K562 (cell line): ENCODE results near the gene TGFBR2. TPM values are rescaled to one million over a fixed set of nuclear protein-coding genes. Genes with fewer than 3 reads are reported as not detected.

Source experiments
- ATAC-seq: fragments of 200-7000 bp; cut with Tn5 transposase; 3 replicates; pipeline ENCODE4 v1.9.1; 2020; ENCODE audit warnings: moderate library complexity
- BruUV-seq: library from RNA; stranded (reverse); fragments of 400-500 nt; replicated peaks from 2 replicates; lab custom pipeline; 2021; lab: Mats Ljungman, UMichigan
- CTCF ChIA-PET: fragments of 300-600 bp; formaldehyde crosslinking; extraction: SDS; loops from one replicate; lab custom pipeline; 2021; ENCODE audit warnings: low intra/inter-chr PET ratio; lab: Yijun Ruan, JAX
- POLR2A ChIA-PET: fragments of 300-600, 350-650 bp; sonication (Branson Sonifier 250); formaldehyde crosslinking; extraction: SDS; loops from one replicate; lab custom pipeline; 2021; ENCODE audit warnings: antibody characterized with exemption, inconsistent platforms; lab: Yijun Ruan, JAX
- DNase-seq, 4 experiments: peaks; one replicate each; pipeline versions ENCODE4 v3.0.0 to v3.0.0-alpha.2; 2011 to 2018; ENCODE audit warnings: low spot score in 3 of 4, mixed read lengths in 3 of 4; ENCODE audit errors: extremely low read depth in 1 of 4
- FAIRE-seq: peaks from 2 replicates; lab custom pipeline; 2011; peaks lifted over from hg19 to GRCh38; lab: Jason Lieb, UNC
- H2AFZ ChIP-seq: 2 replicates; pipeline ENCODE4 v1.6.0; 2011; ENCODE audit warnings: low read depth, low read length, control low read depth, inconsistent platforms
- H3K27ac ChIP-seq: fragments of 200-600 bp; 3 replicates; pipeline ENCODE4 v1.8.0; 2011; ENCODE audit warnings: low read depth, mild to moderate bottlenecking, control low read depth, inconsistent platforms, low read length, moderate library complexity, mixed read lengths; ENCODE audit errors: extremely low read depth
- H3K27me3 ChIP-seq, 2 experiments: fragments of 300-600 bp in 1 of 2; 2 replicates in 1 of 2; 3 replicates in 1 of 2; pipeline versions ENCODE4 v1.6.0 to v1.8.0; 2011; ENCODE audit warnings: inconsistent platforms in 2 of 2, low read length in 2 of 2, mild to moderate bottlenecking in 1 of 2, mixed read lengths in 1 of 2, moderate library complexity in 1 of 2; ENCODE audit not compliant: control insufficient read depth in 2 of 2, insufficient read depth in 2 of 2
- H3K36me3 ChIP-seq: fragments of 300-600 bp; 3 replicates; pipeline ENCODE4 v1.8.0; 2011; ENCODE audit warnings: mild to moderate bottlenecking, low read length, inconsistent platforms; ENCODE audit not compliant: control insufficient read depth, insufficient read depth
- H3K4me1 ChIP-seq, 2 experiments: fragments of 200-600 bp in 1 of 2; replicated peaks in 1 of 2; 2 replicates in 1 of 2; 3 replicates in 1 of 2; pipeline versions ENCODE4 v1.5.1 to v1.8.0; 2011; ENCODE audit warnings: inconsistent platforms in 2 of 2, low read length in 2 of 2, mild to moderate bottlenecking in 1 of 2, mixed read lengths in 1 of 2, moderate library complexity in 1 of 2; ENCODE audit not compliant: control insufficient read depth in 2 of 2, insufficient read depth in 2 of 2
- H3K4me2 ChIP-seq: 2 replicates; pipeline ENCODE4 v1.6.1; 2011; ENCODE audit warnings: low read length, control low read depth, inconsistent platforms, mixed read lengths; ENCODE audit not compliant: insufficient read depth
- H3K4me3 ChIP-seq: fragments of 200-600 bp; sonication (generic), shearing (Covaris generic); 2 replicates; pipeline ENCODE4 v1.5.1; 2016; ENCODE audit warnings: control low read depth, inconsistent platforms
- H3K79me2 ChIP-seq: fragments of 200-600 bp; 3 replicates; pipeline ENCODE4 v1.8.0; 2011; ENCODE audit warnings: low read length, inconsistent platforms; ENCODE audit not compliant: control insufficient read depth, insufficient read depth
- H3K9ac ChIP-seq, 2 experiments: 2 replicates each; pipeline versions ENCODE4 v1.6.0 to v1.6.1; 2011; ENCODE audit warnings: low read depth in 2 of 2, low read length in 2 of 2, control low read depth in 1 of 2, inconsistent platforms in 1 of 2, mild to moderate bottlenecking in 1 of 2, mixed read lengths in 1 of 2; ENCODE audit not compliant: insufficient read depth in 1 of 2
- H3K9me1 ChIP-seq: one replicate; pipeline ENCODE4 v1.6.0; 2011; ENCODE audit warnings: inconsistent platforms, mild to moderate bottlenecking, low read length, moderate library complexity; ENCODE audit not compliant: control insufficient read depth, insufficient read depth
- H3K9me3 ChIP-seq: replicated peaks from 2 replicates; pipeline ENCODE4 v1.5.1; 2011; ENCODE audit warnings: low read depth, low read length, inconsistent platforms; ENCODE audit not compliant: control insufficient read depth, insufficient read depth
- H4K20me1 ChIP-seq: replicated peaks from 2 replicates; pipeline ENCODE4 v1.6.1; 2011; ENCODE audit warnings: low read length, inconsistent platforms, mixed read lengths; ENCODE audit not compliant: control insufficient read depth, insufficient read depth
- CC2D1A ChIP-seq: fragments of 450-650 bp; IDR thresholded peaks from 2 replicates; pipeline ENCODE4 v1.6.1; 2017; ENCODE audit warnings: mild to moderate bottlenecking
- DNMT1 ChIP-seq: fragments of 450-650 bp; IDR thresholded peaks from 2 replicates; pipeline ENCODE4 v1.6.1; 2016; ENCODE audit warnings: antibody characterized with exemption, mild to moderate bottlenecking
- ESRRB ChIP-seq: fragments of 250-450 bp; sonication (Bioruptor Pico); IDR thresholded peaks from 2 replicates; pipeline ENCODE4 v1.5.0; 2020; ENCODE audit warnings: mild to moderate bottlenecking, moderate library complexity, borderline replicate concordance
- IRF2 ChIP-seq: sonication (generic); formaldehyde crosslinking; IDR thresholded peaks from 2 replicates; pipeline ENCODE4 v1.8.1; 2022; ENCODE audit warnings: mild to moderate bottlenecking, missing genetic modification reagents
- PHF8 ChIP-seq: fragments of 200-600 bp; sonication (generic); IDR thresholded peaks from 2 replicates; pipeline ENCODE4 v1.6.1; 2012; ENCODE audit warnings: mixed run types, mild to moderate bottlenecking, inconsistent platforms, low read length, moderate library complexity, borderline replicate concordance
- RAD21 ChIP-seq, 2 experiments: fragments of 250-450 bp in 1 of 2; fragments of 450-650 bp in 1 of 2; sonication (Bioruptor Pico) in 1 of 2; formaldehyde crosslinking in 1 of 2; IDR thresholded peaks in 1 of 2; conservative IDR thresholded peaks in 1 of 2; 2 replicates each; pipeline versions ENCODE4 v1.4.0 to v1.8.0; 2020 to 2022; ENCODE audit warnings: mild to moderate bottlenecking in 2 of 2, moderate library complexity in 1 of 2
- SPI1 ChIP-seq: IDR thresholded peaks from 2 replicates; pipeline ENCODE4 v1.6.1; 2011; ENCODE audit warnings: low read depth, low read length, control low read depth, borderline replicate concordance
- TBP ChIP-seq: optimal IDR thresholded peaks from 2 replicates; pipeline ENCODE3; 2011; ENCODE audit warnings: low read depth, low read length, improper control_type of control experiment
- ZC3H11A ChIP-seq: IDR thresholded peaks from 2 replicates; pipeline ENCODE4 v1.6.1; 2012; ENCODE audit warnings: low read depth, low read length, improper control_type of control experiment
- ZNF583 ChIP-seq: fragments of 250-450 bp; sonication (Bioruptor Pico); IDR thresholded peaks from 2 replicates; pipeline ENCODE4 v1.4.0; 2020
- ZNF644 ChIP-seq: fragments of 200-800 bp; sonication (Bioruptor generic); IDR thresholded peaks from 2 replicates; pipeline ENCODE4 v1.6.1; 2016; ENCODE audit warnings: low read depth, missing genetic modification characterization, missing compliant biosample characterization
- ZNF707 ChIP-seq: fragments of 250-450 bp; sonication (Bioruptor Pico); conservative IDR thresholded peaks from 2 replicates; pipeline ENCODE4 v1.8.0; 2022; ENCODE audit warnings: inconsistent platforms, mild to moderate bottlenecking, moderate library complexity
- WGBS: fragments of 100-300 bp; shearing (Covaris generic); methylation state at CpG from one replicate; pipeline ENCODE4 v1.1.6; 2016; ENCODE audit warnings: low coverage, mixed read lengths; ENCODE audit not compliant: insufficient coverage; ENCODE audit errors: missing lambda C conversion rate; 5-methylcytosine and 5-hydroxymethylcytosine counted together
- in situ Hi-C: fragments of 300-500 bp; cut with MboI; formaldehyde crosslinking; loops from 4 replicates; pipeline ENCODE4 v1.15.0; 2018; ENCODE audit warnings: inconsistent platforms, mixed read lengths
- intact Hi-C: fragments of 100-400 bp; cut with micrococcal nuclease; formaldehyde crosslinking; loops from 2 replicates; pipeline ENCODE4 v1.14.2; 2022
- polyA plus RNA-seq, 8 experiments: library from polyadenylated mRNA; depleted of rRNA in 4 of 8; stranded (reverse) in 5 of 8; unstranded in 3 of 8; fragments of >200 nt; fragmentation: Nextera tagmentation in 2 of 8; fragmentation: Illumina TruSeq in 1 of 8; extraction: Ambion mirVana in 2 of 8; extraction: Trizol in 1 of 8; gene quantifications; 2 replicates each; pipeline versions ENCODE4 v1.2.1 to v1.2.3, GENCODE V29; 2011 to 2014; ENCODE audit warnings: inconsistent platforms in 1 of 8, missing spikeins in 1 of 8
- total RNA-seq, 7 experiments: library from RNA; depleted of rRNA in 6 of 7; stranded (reverse); fragments of >200 nt in 6 of 7; fragmentation: Illumina TruSeq in 2 of 7; extraction: Trizol in 2 of 7; gene quantifications; 2 replicates each; pipeline versions ENCODE4 v1.2.1 to v1.2.3, GENCODE V29; 2011 to 2021; ENCODE audit warnings: low replicate concordance in 1 of 7
- TF ChIP-seq, protein P1 (sequence below): sonication (generic); formaldehyde crosslinking; IDR thresholded peaks from 2 replicates; pipeline ENCODE4 v1.8.1; 2023; ENCODE audit warnings: mild to moderate bottlenecking, missing genetic modification reagents
- TF ChIP-seq, protein P2 (sequence below): fragments of 250-450 bp; sonication (Bioruptor Pico); IDR thresholded peaks from 2 replicates; pipeline ENCODE4 v1.5.0; 2021; ENCODE audit warnings: mild to moderate bottlenecking, moderate library complexity
- TF ChIP-seq, protein P3 (sequence below): fragments of 250-450 bp; sonication (Bioruptor Pico); IDR thresholded peaks from 2 replicates; pipeline ENCODE4 v1.5.1; 2021; ENCODE audit warnings: mild to moderate bottlenecking

TGFBR2 gene
- total and polyA plus RNA-seq, 9 of the 15 experiments (the other 6 are each of a cell fraction or from before 2014, with no cell fraction given), result 0.11 to 0.84 (median 0.24) TPM

DNA sequence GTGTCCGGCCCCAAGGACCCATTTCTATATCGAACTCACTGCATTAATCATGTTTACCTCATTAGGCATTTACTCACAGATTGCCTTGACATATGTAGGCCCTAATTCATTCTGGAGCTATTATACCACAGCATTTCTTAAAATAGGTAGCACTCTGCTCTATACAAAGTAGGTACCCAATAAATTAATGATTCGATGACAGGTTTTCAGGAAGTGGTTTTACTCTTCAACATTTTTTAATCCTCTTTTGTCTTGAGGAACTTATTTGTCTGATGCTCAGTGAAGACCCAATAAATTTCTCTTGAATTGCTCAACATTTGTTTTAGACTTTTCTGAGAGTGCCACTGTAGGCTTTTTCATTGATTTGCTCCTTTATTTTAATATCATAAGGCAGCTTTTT lies 12.1 kb downstream of the TGFBR2 start (continued):
- TF ChIP-seq, protein P1, sequence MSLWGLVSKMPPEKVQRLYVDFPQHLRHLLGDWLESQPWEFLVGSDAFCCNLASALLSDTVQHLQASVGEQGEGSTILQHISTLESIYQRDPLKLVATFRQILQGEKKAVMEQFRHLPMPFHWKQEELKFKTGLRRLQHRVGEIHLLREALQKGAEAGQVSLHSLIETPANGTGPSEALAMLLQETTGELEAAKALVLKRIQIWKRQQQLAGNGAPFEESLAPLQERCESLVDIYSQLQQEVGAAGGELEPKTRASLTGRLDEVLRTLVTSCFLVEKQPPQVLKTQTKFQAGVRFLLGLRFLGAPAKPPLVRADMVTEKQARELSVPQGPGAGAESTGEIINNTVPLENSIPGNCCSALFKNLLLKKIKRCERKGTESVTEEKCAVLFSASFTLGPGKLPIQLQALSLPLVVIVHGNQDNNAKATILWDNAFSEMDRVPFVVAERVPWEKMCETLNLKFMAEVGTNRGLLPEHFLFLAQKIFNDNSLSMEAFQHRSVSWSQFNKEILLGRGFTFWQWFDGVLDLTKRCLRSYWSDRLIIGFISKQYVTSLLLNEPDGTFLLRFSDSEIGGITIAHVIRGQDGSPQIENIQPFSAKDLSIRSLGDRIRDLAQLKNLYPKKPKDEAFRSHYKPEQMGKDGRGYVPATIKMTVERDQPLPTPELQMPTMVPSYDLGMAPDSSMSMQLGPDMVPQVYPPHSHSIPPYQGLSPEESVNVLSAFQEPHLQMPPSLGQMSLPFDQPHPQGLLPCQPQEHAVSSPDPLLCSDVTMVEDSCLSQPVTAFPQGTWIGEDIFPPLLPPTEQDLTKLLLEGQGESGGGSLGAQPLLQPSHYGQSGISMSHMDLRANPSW (CRISPR knock-in tag), result no peak
- TF ChIP-seq, all 486 proteins: peak for 0

DNA sequence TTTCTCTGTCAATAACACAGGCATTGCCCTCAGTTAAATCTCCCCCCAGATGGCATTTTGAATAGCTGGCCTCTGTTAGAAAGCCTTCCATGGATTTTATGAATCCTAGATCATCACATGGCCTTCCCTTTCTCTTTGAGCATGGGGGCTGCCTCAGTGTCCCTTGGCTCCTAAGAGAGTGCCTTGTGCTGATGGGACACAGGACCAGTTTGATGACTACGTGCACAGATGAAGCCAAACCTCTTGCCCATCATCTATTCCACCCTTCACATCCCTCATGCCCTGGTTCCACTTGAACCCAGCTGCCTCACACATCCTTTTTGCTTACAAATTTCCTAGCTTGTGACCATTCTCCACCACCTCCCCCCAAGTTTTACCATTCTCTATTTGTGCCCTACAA lies 12.9 kb downstream of the TGFBR2 start:
- in situ Hi-C loops, result no loop called here
- FAIRE-seq, result no peak

More for the DNA sequence above, 12.9 kb downstream of the TGFBR2 start:
- H2AFZ ChIP-seq, result no peak overlapping the region
- no peaks in the 10 kb centered on the region for H3K36me3 ChIP-seq
- no peak overlapping the region for H3K9ac ChIP-seq
- 0% methylated on average over 1 of the region's 1 CpG for WGBS
- H3K79me2 ChIP-seq, result no peaks in the 10 kb centered on the region
- DNase-seq (no peak), ATAC-seq (no peak)
- no peaks in the 10 kb centered on the region for H3K9me1 ChIP-seq
- no peak overlapping the region for H3K4me3 ChIP-seq
- no peaks in the 10 kb centered on the region for H3K27me3 ChIP-seq
- no peak overlapping the region for H3K4me2 ChIP-seq
- CTCF ChIA-PET, result no interaction called here
- no peak overlapping the region for H3K27ac ChIP-seq
- no peak for TF ChIP-seq SPI1
- no peak for TF ChIP-seq ESRRB (CRISPR knock-in tag)
- TF ChIP-seq IRF2 (CRISPR knock-in tag), result no peak
- no peak for TF ChIP-seq TBP
- TF ChIP-seq ZNF583 (CRISPR knock-in tag), result no peak
- TF ChIP-seq, protein P2, sequence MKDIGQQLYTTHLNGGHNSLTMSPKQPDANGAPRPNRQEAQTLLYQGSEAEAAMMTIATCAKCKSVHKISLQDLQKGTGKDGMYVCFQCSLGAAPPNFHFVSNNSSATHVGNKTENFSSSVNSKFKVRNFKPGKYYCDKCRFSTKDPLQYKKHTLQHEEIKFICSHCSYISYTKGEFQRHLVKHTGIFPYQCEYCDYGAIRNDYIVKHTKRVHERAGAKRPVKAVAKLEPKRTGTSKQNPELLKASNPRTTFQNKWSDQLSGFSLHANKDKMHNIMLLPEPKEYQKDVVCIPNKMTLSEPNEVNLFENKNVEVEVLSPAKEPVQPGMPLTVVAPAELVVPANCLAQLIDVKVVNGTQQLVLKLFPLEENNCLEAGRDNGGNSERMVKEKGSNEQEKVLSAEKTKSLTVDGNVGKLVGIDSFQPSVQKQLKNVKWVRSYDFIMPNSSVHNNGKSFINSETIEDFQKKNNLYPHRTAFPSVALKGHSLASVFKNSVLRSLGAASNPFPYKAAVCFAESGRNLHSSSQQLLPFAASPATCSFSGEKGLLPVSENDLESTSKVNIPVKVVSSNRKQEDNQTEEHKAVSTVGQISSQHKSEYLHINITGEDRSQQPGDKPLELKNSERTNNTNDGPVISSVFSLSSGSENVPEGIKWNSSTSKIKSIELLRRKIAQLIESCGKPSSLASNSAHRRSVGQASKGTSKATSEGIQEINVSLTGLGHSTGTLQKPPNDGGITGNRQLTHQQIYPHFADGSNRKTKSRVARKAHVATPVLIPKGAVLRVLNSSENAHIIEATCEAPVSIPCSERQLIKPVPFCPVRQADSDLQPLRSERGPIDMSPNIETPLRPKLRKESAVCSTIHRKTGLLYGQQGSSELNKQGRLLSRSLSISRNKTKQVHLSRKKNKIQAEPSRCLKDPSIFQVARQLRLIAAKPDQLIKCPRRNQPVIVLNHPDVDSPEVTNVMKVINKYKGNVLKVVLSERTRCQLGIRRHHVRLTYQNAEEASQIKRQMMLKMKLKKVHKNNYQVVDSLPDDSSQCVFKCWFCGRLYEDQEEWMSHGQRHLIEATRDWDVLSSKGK, result no peak
- no peak for TF ChIP-seq PHF8
- no peak for TF ChIP-seq RAD21 (CRISPR knock-in tag; conservative IDR thresholded peaks at IDR 0.05 in 1 of 2, IDR thresholded peaks at IDR 0.05 in 1 of 2)
- no peak for TF ChIP-seq DNMT1
- TF ChIP-seq CC2D1A, result no peak
- TF ChIP-seq ZNF707 (CRISPR knock-in tag), result no peak
- no peak for TF ChIP-seq ZC3H11A
- no peak for TF ChIP-seq ZNF644
- TF ChIP-seq, protein P3, sequence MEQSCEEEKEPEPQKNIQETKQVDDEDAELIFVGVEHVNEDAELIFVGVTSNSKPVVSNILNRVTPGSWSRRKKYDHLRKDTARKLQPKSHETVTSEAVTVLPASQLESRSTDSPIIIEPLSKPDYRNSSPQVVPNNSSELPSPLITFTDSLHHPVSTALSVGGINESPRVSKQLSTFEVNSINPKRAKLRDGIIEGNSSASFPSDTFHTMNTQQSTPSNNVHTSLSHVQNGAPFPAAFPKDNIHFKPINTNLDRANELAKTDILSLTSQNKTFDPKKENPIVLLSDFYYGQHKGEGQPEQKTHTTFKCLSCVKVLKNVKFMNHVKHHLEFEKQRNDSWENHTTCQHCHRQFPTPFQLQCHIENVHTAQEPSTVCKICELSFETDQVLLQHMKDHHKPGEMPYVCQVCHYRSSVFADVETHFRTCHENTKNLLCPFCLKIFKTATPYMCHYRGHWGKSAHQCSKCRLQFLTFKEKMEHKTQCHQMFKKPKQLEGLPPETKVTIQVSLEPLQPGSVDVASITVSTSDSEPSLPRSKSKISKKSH (CRISPR knock-in tag), result no peak
- no peaks in the 10 kb centered on the region for H3K4me1 ChIP-seq
- POLR2A ChIA-PET, result no interaction called here
- BruUV-seq, result no TSS peak
- H4K20me1 ChIP-seq, result no peaks in the 10 kb centered on the region
- H3K9me3 ChIP-seq, result no peaks in the 10 kb centered on the region; the same call in 1 of the 2 replicates
- intact Hi-C loops, result no loop called here
